Retina (tissue), 1 donor: ENCODE data around the gene TEF.
"Not testable (repeated sequence)": the region's sequence is repeated elsewhere in the genome, so short reads cannot be mapped to it uniquely, and the experiment has no call there.

Experiments
- DNase-seq: peaks from one replicate; pipeline ENCODE4 v3.0.0-alpha.2; 2016

The TEF gene

DNA sequence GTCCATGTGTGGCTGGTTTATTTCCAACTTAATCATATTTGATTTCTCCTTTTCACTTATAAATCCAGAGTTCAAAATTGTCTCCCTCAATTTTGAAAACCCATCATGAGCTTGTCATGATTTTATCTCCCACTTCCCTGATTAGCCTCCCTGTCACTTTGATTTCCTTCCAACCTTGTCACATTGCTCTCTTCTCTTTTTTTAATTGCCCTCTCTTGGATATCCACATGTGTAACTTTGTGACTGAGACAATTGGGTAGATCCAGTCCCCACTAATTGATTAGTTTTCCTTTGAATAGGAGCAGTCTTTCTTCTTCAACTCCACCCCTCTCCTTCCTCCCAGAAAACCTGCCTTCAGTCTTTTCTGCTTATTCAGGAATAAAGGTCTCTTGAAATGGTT, 2.4 kb downstream of the TEF start:
- no peak for DNase-seq

- DNase-seq = no peak
Measured at GRCh38 chr22:41387341-41387740, 5.6 kb downstream of the TEF start.

- no peak for DNase-seq
Measured at GRCh38 chr22:41394012-41394356, 12.2 kb downstream of the TEF start.

- DNase-seq = no peak
Measured at GRCh38 chr22:41395531-41396240, 13.9 kb downstream of the TEF start.

GRCh38 chr22:41397143-41397811, 15.5 kb downstream of the TEF start:
- DNase-seq = no peak

- DNase-seq = no peak
Measured at GRCh38 chr22:41398921-41399320, 17.2 kb downstream of the TEF start.

GRCh38 chr22:41401781-41402648, 20.3 kb downstream of the TEF start:
- DNase-seq = no peak

DNA sequence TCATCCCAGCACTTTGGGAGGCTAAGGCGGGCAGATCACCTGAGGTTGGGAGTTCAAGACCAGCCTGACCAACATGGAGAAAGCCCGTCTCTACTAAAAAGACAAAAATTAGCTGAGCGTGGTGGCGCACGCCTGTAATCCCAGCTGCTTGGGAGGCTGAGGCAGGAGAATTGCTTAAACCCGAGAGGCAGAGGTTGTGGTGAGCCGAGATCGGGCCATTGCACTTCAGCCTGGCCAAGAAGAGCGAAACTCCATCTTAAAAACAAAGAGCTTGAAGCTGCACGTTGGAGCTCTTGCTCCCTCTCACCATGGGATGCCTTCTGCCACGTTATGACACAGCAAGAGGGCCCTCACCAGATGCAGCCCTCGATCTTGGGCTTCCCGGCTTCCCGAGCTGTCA, 21.1 kb downstream of the TEF start:
- DNase-seq = not testable (repeated sequence)

GRCh38 chr22:41403532-41404318, 22.0 kb downstream of the TEF start:
- peak; percentile 87 for DNase-seq

- DNase-seq = no peak
Measured at GRCh38 chr22:41405588-41405987, 23.8 kb downstream of the TEF start.

DNA sequence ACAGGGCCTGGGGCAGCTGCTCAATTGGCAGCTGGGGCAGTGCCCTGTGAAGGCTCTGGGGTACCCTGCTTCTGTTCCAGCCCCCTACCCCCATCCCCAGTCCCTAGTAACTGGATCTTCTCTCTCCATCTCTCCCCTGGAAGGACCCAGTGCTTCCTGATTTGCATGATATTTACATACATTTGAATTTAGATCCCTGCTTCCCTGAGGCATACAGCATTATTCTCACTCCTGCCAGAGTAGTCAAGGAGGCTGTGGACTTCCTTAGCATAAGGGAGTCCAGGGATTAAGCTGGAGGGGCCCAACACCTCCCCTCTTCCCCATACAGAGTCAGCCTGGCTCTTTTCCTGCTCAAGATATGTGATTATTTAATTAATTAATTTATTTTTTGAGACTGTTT, 24.7 kb downstream of the TEF start:
- DNase-seq = no peak

- DNase-seq = no peak
Measured at GRCh38 chr22:41407433-41407832, 25.7 kb downstream of the TEF start.

- DNase-seq = no peak
Measured at GRCh38 chr22:41408665-41409064, 26.9 kb downstream of the TEF start.

- DNase-seq = no peak
Measured at GRCh38 chr22:41410311-41410751, 28.6 kb downstream of the TEF start.

GRCh38 chr22:41411021-41411851, 29.5 kb downstream of the TEF start:
- no peak for DNase-seq

DNA sequence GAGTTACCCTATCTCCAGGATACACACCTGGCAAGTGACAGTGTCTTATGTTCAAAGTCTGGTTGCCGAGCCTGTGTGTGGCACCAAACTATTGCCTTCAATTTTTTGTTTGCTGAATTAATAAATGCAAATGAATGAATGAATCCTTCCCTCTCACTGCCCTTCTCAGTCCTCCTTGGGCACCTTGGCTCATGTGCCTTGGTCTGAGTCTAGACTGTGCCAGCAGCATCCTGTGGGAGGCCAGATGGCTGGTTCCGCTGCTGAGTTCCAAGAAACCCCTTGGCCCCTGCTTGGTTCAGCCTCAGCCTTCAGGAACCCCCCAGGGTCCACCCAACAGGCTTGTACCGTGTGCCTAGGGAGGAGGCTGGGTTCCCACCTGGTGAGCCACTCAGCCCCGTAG, 33.8 kb downstream of the TEF start:
- DNase-seq = no peak

- no peak for DNase-seq
Measured at GRCh38 chr22:41417622-41418390, 36.1 kb downstream of the TEF start.

DNA sequence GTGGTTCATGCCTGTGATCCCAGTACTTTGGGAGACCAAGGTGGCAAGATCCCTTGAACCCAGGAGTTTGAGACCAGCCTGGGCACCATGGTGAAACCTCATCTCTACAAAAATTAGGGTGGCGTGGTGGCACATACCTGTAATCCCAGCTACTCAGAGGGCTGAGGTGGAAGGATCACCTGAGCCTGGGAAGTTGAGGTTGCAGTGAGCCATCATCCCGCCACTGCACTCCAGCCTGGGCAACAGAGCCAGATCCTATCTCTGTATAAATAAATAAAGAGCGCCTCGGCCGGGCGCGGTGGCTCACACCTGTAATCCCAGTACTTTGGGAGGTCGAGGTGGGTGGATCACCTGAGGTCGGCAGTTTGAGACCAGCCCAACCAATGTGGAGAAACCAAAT, 37.0 kb downstream of the TEF start:
- no peak for DNase-seq

GRCh38 chr22:41425660-41426365, 44.1 kb downstream of the TEF start:
- DNase-seq = no peak

DNA sequence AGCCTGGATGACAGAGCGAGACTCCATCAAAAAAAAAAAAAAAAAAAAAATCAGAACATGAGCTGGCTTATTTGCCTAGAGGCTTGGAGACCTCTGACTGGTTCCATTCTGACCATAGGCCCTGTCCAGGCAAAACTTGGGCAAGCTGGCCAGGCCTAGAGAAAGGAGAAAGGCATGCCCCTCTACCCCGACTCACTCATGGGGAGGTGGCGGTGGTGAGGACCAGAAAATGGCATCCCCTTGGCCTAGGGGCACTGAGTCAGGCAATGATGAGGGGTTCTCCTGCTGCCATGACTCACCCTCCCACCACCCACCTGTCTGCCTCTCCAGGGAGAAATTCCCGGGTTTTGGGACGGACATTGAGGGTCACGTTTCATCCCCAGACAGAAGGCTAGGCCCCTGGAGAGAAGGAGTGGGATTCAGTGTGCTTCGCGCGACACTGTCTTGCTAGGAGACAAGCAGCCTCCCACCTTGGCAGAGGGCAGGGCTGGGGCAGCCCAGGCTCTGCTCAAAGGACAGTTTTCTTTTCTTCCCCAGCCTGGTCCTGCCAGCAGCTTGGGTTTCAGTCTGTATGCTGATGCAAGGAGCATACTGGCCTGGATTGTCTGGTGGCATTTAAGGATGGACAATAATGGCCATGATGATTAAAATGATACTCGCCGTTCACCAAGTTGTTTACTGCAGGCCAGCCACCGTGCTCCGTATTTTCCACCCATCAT, 47.6 kb downstream of the TEF start:
- DNase-seq = no peak
